D721Med (cell line): ENCODE data around the gene TMEM236.

Source experiments
- DNase-seq: peaks from one replicate; pipeline ENCODE4 v3.0.0; 2011; ENCODE audit warnings: low spot score; ENCODE audit not compliant: insufficient read length
- FAIRE-seq: peaks from 2 replicates; lab custom pipeline; 2011; peaks lifted over from hg19 to GRCh38; lab: Jason Lieb, UNC
- TF ChIP-seq, protein P1 (sequence below): IDR thresholded peaks from 2 replicates; pipeline ENCODE4 v1.5.1; 2012; ENCODE audit warnings: mild to moderate bottlenecking, control low read depth; ENCODE audit not compliant: insufficient read depth; ENCODE audit errors: missing control alignments

Gene TMEM236

GRCh38 chr10:17785276-17785930 lies 33.4 kb downstream of the TMEM236 start:
- DNase-seq = no peak
- TF ChIP-seq, protein P1, sequence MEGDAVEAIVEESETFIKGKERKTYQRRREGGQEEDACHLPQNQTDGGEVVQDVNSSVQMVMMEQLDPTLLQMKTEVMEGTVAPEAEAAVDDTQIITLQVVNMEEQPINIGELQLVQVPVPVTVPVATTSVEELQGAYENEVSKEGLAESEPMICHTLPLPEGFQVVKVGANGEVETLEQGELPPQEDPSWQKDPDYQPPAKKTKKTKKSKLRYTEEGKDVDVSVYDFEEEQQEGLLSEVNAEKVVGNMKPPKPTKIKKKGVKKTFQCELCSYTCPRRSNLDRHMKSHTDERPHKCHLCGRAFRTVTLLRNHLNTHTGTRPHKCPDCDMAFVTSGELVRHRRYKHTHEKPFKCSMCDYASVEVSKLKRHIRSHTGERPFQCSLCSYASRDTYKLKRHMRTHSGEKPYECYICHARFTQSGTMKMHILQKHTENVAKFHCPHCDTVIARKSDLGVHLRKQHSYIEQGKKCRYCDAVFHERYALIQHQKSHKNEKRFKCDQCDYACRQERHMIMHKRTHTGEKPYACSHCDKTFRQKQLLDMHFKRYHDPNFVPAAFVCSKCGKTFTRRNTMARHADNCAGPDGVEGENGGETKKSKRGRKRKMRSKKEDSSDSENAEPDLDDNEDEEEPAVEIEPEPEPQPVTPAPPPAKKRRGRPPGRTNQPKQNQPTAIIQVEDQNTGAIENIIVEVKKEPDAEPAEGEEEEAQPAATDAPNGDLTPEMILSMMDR = no peak
- FAIRE-seq = no peak

DNA sequence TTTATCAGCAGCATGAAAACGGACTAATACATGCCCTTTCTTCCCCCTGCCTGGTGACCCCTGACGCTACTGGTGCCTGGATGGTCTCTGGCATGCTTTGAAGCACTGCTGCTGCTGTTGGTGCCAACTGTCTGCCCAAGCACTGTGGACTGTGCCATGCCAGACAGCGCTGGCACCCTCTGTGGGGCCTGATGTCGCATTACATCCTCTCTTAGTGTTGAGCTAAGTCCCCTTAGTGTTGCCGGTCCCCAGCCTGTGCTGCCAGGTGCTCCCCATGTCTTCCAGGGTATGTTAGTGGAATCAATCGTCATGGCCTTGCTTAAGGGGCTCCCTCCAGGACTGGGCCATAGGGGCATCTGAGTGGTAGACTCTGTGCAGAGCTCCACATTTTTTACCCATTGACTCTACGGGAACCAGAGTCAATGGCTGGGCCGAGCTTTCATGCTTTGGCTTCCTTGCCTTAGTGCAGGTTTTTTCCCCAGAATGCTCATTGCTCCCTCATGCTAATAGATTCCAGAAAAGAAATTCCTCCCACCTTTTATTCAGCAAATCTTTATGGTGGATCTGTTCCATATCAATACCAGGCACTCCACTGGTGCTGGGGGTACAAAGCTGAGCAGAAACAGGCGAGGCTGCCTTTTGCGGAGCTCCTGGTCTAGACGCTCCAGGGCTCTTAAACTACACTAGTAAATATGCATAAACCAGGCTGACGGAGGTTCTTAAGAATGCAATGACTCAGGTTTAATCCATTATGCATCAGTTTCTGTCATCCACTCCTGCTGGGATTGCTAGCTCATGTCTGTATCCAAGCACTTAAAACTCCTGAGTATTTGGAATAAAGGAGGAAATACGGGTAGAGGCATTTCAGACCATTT lies 35.3 kb downstream of the TMEM236 start:
- no peak for DNase-seq
- TF ChIP-seq, protein P1 = no peak
- FAIRE-seq = no peak

DNA sequence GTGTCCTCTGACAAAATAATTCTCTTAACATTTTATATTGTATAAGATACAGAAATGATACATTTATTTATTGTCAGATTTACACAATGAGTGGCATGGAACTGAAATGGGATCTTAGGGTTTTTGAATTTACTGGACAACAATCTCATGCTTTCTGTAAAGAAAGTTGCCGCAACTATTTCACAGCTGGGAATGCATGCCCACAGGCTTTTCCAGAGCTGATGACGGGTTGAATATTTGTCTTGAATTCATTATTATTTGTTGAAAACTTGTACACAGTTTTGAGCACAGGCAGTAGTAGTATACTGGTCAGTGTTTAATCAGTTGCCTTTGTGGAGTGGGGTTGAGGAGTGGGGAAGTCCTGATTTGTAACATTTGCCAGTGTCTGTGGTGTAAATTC lies 36.6 kb downstream of the TMEM236 start:
- FAIRE-seq = no peak
- DNase-seq = no peak
- TF ChIP-seq, protein P1 = no peak

DNA sequence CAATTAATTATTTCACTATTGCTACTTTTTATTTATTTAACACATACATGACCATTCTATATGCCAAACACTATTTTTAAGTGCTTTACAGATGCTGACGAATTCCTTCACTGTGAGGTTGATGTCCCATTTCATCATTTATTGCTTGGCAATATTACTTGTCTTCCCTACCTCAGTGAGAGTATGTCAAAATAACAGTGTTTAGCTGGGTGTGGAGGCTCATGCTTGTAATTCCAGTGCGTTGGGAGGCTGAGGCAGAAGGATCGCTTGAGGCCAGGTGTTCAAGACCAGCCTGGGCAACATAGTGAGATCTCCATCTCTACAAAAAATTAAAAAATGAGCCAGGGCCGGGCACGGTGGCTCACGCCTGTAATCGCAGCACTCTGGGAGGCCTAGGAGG lies 37.4 kb downstream of the TMEM236 start:
- TF ChIP-seq, protein P1 = no peak
- DNase-seq (no peak), FAIRE-seq (no peak)

DNA sequence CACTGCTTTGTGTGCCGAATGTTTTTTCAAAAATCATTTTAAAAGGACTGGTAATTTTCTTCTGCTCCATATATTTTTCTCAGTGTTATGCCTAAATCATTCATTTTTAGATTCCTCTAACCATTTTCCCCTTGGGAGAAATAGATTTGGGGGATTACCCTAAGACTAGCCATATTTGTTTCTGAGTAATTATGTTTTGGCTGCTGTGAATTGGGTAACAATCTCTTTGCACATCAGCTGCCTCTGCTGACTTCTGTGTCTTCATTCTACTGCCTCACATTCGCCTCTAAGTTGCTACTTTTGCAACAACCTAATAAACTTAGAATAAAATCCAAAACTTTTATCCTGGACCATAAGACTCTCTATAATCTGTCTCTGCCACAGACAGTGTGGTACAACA lies 38.6 kb downstream of the TMEM236 start:
- TF ChIP-seq, protein P1 = no peak
- FAIRE-seq (no peak), DNase-seq (no peak)

- no peak for FAIRE-seq
- TF ChIP-seq, protein P1 = no peak
Measured at GRCh38 chr10:17792991-17793390, 41.0 kb downstream of the TMEM236 start.

More at GRCh38 chr10:17792991-17793390, 41.0 kb downstream of the TMEM236 start:
- DNase-seq = no peak
